Stimulated activated CD8-positive, alpha-beta memory T cell treated with anti-CD3 and anti-CD28 coated beads, Interleukin-7, amount 100 ng/mL, for 1 hour (primary cell): ENCODE data around the gene ADTRP.
"Not testable (repeated sequence)": the region's sequence is repeated elsewhere in the genome, so short reads cannot be mapped to it uniquely, and the experiment has no call there.

ENCODE experiments used
- DNase-seq, 2 donors: peaks; one replicate each; pipeline ENCODE4 v3.0.0-alpha.2; 2020; ENCODE audit warnings: low read depth in 2 of 2

Gene ADTRP

GRCh38 chr6:11803591-11803971 lies 25.0 kb upstream of the ADTRP start:
- DNase-seq, result no peak

DNA sequence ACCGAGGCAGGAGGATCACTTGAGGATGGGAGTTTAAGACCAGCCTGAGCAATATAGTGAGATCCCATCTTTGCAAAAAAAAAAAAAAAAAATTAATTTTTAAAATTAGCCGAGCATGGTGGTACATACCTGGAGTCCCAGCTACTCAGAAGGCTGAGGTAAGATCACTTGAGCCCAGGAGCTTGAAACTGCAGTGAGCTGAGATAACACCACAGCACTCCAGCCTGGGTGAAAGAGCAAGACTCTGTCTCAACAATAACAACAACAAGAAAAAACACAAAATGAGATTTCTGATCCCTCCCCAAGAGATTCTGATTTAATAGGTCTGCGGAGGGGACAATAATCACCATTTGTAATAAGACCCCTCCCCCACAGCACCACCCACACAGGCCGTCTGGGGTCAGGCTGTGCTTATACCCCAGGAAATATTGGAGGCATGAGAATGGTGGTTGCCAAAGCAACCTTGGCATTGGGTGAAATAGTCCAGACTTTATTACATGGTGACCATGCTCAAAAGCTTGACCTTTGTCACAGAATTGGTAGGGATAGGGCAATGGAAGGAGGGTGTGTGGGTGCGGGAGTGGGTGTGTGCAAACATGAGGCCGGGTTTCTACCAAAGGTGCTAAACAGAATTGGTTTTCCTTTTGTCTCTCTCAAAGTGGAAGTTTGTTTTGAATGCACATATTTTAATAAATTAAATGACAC lies 24.4 kb upstream of the ADTRP start:
- DNase-seq, result no peak

- not testable (repeated sequence) for DNase-seq
Observed at GRCh38 chr6:11800531-11800930, 21.9 kb upstream of the ADTRP start.

GRCh38 chr6:11798538-11798937 lies 19.9 kb upstream of the ADTRP start:
- DNase-seq, result no peak

GRCh38 chr6:11798096-11798495 lies 19.5 kb upstream of the ADTRP start:
- DNase-seq, result no peak

DNA sequence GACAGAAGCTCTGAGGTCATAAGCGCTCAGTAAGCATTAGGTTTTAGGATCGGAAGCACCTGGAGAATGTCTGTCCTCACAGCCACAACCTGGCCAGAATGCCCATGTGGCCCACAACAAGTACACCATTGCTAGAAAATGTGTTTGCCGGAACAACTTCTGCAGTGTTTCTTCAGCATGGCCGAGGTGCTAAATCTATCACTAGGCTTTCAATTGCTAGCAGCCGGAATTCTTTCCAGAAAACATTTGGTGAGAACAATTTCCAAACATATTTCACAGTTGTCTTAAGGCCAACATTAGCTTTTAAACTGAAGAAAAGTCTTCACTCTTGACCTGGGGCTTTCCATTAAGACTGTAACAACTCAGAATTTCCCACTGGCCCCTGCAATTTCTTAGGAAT lies 18.2 kb upstream of the ADTRP start:
- DNase-seq, result no peak

GRCh38 chr6:11795403-11795802 lies 16.8 kb upstream of the ADTRP start:
- no peak for DNase-seq

DNA sequence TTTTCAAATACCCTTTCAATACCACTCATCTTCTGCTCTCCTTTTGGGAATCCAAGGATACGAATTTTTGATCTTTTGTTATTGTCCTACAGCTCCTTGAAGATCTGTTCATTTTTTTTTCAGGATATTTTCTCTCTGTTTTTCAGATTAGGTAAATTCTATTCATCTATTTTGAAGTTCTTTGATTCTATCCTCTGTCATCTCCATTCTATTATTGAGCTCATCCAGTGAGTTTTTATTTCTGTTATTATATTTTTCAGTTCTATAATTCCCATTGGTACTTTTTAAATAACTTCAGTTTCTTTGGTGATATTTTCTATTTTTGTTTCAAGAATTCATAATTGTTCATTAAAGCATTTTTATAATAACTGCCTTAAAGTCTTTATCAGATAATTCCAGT lies 14.7 kb upstream of the ADTRP start:
- DNase-seq, result no peak

- DNase-seq, result no peak
Observed at GRCh38 chr6:11791354-11792107, 12.9 kb upstream of the ADTRP start.

DNA sequence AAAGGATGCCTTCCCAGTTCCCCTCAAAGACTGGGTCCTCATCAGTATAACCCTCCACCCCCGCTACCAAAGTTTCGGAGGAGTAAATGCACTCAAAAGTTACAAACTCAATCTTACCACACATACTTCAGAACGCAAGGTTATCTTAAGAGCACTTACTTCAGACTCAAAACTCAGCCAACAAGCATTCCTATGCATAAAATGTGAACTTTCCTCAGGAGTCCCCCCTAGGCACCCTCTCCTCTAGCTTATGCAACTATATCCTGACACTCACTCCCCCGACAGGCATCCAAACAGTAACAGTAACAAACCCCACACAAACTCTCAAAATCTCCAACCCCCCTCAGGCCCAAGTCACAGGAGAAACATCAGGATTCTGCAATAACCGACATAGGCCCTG lies 11.1 kb upstream of the ADTRP start:
- DNase-seq, result no peak

- DNase-seq, result no peak
Observed at GRCh38 chr6:11788043-11788442, 9.4 kb upstream of the ADTRP start.

DNA sequence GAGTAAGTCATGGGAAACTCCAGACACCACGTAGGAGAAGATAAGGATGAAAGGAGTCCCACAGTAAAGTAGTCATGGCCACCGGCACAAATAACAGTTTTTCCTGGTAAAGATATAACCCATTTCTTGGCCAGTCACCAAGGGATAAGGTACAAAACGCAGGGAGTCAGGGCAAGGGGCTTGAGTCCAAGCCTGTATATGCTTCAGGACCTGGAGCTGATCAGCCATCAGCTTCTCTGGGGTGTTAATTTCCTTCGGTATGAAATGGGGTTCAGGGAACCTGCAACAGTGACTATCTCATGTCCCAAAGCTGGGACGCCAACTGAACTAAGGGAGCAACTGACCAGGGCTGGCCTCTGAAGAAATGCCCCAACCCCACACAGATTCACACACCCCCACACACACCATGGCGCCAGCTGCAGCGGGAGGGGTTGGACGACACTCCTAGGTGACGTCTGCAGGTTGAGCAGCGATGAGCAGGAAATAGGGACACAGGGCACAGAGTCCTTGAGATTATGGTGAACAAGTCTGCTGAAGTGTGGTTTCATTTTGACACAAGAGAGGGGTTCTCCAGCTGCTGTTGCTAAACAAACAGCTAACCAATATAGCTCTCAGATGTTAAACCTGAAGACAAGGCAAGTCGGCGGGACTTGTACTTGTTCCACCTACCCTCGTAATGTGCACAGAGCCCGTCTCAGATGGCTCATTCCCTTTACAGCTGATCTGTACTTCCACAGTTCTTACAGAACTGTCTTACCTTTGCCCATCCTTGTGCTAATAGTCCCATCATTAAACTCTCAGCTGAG lies 7.4 kb upstream of the ADTRP start:
- DNase-seq, result no peak

DNA sequence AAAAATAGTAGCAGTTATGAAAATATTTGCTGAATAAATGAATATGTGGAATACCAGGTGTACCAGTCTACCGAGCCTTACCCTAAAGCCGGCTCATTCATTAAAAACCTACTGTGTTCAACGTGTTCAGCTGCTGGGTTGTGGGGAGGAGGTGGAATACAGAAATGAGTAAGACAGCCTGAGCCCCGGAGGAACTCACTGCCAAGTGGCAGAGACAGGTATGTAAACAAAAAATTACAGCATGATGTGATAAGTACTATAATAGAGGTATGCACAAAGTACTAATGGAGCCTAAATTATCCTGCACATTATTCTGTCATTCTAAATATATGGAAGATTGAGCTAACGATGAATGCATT lies 6.8 kb upstream of the ADTRP start:
- no peak for DNase-seq

- no peak for DNase-seq
Observed at GRCh38 chr6:11784341-11784740, 5.7 kb upstream of the ADTRP start.

DNA sequence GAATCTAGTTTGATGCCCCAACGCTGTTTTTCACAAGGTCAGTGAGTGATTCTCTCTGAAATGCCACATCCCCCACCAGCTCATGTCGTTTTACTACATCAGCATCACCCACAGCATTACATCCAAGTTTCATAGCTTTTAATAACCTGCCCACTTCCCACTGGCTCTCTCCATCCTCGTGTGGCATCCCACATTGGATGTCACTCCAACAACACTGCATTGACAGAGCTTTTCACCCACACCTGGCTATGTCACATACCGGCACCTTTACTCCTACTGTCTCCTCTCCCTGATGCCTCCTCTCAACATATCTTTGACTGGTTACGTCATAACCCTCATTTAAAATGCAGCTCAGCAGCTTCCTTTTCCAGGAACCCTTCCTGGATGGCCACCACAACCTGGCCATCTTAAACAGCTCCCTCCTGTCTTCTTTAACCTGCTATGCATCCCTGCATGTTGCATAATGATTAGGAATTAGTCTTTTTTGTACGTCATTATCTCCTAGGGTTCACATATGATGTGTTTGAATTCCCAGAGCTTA lies 5.0 kb upstream of the ADTRP start:
- DNase-seq, result no peak

GRCh38 chr6:11782524-11782923 lies 3.9 kb upstream of the ADTRP start:
- DNase-seq, result no peak

DNA sequence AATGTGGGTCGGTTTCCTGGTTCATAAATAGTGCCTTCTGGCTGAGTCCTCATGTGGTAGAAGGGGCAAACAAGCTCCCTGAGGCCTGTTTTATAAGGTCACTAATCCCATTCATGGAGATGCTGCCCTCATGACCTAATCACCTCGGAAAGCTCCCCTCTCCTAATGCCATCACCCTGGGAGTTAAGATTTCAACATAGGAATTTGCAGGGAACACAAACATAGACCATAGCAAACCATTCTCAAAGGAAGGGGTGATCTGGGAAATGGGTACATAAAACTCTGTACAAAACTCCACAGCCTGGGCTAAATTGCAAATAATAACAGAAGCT lies 1.5 kb upstream of the ADTRP start:
- no peak for DNase-seq

DNA sequence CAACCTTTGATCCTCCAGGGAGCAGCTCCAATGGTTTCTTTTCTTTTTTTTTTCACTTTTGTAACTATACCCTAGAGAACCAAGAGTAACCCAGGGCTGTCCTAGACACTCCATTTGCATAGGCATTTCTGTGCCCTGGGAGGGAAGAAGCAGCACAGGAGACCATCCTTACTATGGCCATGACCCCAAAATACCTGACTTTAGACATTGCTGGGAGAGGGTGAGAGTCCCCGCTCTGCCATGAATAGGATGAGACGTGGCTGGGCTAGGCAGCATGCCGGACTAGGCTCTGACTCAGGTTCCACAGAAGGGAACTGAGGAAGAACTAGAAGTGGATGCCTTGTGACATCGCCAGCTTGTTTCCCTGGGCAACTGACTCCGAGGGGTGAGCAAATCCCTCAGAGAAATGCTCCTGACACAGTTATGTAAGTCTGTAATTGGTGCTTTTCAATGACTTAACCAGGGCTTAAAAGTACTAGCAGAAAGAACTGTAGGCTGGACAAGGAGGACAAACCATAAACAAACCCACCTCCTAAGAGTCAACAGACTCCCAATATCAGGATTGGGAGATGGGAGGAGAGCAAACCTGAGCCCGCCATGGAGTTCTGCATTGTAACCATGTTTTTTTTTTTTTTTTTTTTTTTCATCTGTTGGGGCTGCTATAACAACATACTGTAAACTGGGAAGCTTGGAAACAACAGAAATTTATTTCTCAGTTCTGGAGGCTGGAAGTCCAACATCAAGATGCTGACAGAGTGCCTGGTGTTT lies 910 bp upstream of the ADTRP start:
- DNase-seq, result no peak

DNA sequence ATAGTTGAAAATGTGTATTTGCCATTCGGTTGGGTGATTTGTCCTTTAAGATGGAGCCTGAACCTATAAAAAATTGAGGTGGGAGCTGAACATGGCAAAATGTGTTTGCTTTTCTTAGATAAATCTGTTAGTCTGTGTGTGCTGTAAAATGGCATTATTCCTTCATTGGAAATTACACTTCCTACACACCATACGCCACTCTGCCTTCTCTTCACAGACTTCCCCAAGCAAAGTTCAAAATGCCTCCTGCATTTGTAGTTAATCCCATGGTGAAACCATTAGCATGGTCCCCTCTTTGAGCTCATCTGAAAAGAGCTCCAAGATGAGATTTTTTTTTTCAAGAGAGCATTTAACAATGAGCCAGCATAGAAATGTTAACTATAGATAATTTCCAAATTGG lies 567 bp downstream of the ADTRP start:
- DNase-seq, result no peak

- no peak for DNase-seq
Observed at GRCh38 chr6:11775791-11776409, 2.7 kb downstream of the ADTRP start.

DNA sequence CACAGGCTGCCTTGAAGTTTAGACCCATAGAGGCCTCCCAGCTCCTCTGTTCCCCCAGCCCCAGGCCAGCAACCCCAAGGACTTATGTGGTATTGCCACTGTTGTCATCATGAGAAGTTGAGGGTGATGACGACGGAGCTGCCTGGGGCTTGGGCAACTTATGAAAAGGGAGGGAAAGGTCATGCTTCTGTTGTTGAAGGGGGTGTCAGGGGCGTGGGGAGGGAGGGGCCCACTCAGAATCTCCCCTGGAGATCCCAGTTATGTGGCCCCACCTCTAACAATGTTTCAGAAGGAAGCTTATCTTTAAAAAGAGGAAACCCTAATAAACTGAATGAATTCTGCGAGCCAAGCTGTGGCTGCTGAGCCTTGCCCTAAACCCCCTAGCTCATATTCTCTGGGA lies 4.2 kb downstream of the ADTRP start:
- DNase-seq, result no peak

GRCh38 chr6:11773581-11773980 lies 5.0 kb downstream of the ADTRP start:
- DNase-seq, result no peak
